Muscle layer of duodenum (tissue), 2 donors: ENCODE results near the gene POLR3G.

Experiments used
- H3K27ac ChIP-seq: one replicate; pipeline ENCODE4 v1.7.0; 2013; ENCODE audit warnings: mild to moderate bottlenecking, low read length
- H3K27me3 ChIP-seq: one replicate; pipeline ENCODE4 v1.7.0; 2013; ENCODE audit warnings: low read depth, mild to moderate bottlenecking, control low read depth, low read length
- H3K36me3 ChIP-seq, 2 donors: one replicate each; pipeline ENCODE4 v1.7.0; 2013; ENCODE audit warnings: low read length in 2 of 2, control low read depth in 1 of 2, mild to moderate bottlenecking in 1 of 2; ENCODE audit not compliant: insufficient read depth in 2 of 2, control insufficient read depth in 1 of 2
- H3K4me1 ChIP-seq, 2 donors: one replicate each; pipeline ENCODE4 v1.7.0; 2013; ENCODE audit warnings: low read length in 2 of 2, mild to moderate bottlenecking in 2 of 2, control low read depth in 1 of 2, moderate library complexity in 1 of 2; ENCODE audit not compliant: insufficient read depth in 2 of 2, control insufficient read depth in 1 of 2
- H3K4me3 ChIP-seq, 2 donors: one replicate each; pipeline ENCODE4 v1.7.0; 2013; ENCODE audit warnings: low read length in 2 of 2, low read depth in 1 of 2, mild to moderate bottlenecking in 1 of 2
- H3K9me3 ChIP-seq, 2 donors: one replicate each; pipeline ENCODE4 v1.7.0; 2013; ENCODE audit warnings: low read length in 2 of 2, control low read depth in 1 of 2, mild to moderate bottlenecking in 1 of 2; ENCODE audit not compliant: control insufficient read depth in 1 of 2
- donor health status: healthy.

Gene POLR3G

DNA sequence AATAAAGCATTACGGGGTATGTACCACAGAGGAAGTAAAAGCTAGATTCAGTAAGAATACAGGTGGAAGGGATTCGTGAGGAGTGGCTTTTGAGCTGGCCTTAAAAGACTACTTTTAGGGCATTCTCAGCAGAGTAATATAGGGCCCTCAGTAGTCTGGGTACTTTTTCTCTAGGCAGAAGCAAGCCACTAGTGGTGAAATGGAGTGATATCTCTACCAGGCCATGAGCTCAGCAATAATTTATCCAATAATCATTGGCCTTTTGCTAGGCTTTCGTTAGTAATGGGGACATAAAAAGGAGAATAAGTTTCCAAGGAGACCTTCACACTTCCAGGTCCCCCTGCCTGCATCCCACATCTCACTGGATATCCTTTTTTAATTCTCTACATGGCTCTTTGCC is 1.7 kb downstream of the POLR3G start:
- H3K36me3 ChIP-seq, result no peaks in the 10 kb centered on the region
- H3K27ac ChIP-seq, result no peak overlapping the region
- H3K9me3 ChIP-seq, result no peaks in the 10 kb centered on the region
- no peak overlapping the region for H3K4me3 ChIP-seq
- no peaks in the 10 kb centered on the region for H3K27me3 ChIP-seq
- peaks cover 3 to 11% of the 10 kb centered on the region in 2 donors for H3K4me1 ChIP-seq

GRCh38 chr5:90477073-90477472 is 2.4 kb downstream of the POLR3G start:
- H3K4me1 ChIP-seq, result peaks cover 3 to 11% of the 10 kb centered on the region in 2 donors
- H3K36me3 ChIP-seq, result no peaks in the 10 kb centered on the region
- no peaks in the 10 kb centered on the region for H3K9me3 ChIP-seq
- no peak overlapping the region for H3K4me3 ChIP-seq
- no peaks in the 10 kb centered on the region for H3K27me3 ChIP-seq
- no peak overlapping the region for H3K27ac ChIP-seq

DNA sequence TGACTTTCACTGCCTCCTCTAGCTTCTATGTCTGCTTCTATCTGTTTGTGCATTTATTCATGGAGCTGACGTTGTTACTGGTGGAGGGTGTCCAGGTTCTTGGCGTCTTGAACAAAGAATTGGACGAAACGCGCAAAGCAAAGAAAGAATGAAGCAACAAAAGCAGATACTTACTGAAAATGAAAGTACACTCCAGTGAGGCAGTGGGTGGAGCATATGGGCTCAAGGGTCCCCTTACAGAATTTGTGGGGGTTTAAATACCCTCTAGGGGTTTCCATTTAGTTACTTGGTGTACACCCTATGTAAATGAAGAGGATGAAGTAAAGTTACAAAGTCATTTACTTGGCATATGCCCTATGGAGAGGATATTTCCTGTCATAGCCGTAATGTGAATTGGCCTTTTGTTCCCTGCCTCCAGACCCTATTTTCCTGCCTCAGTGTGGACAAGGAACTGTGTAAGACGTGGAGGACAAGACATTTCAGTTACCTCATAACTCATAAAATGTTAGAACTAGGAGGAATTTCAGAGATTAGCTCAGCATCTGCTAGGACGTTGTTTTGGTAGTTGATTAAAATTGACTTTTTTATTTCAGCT is 3.1 kb downstream of the POLR3G start:
- no peak overlapping the region for H3K27ac ChIP-seq
- H3K27me3 ChIP-seq, result no peaks in the 10 kb centered on the region
- H3K4me3 ChIP-seq, result no peak overlapping the region
- no peaks in the 10 kb centered on the region for H3K9me3 ChIP-seq
- no peaks in the 10 kb centered on the region for H3K36me3 ChIP-seq
- peaks cover 3 to 7% of the 10 kb centered on the region in 2 donors for H3K4me1 ChIP-seq

DNA sequence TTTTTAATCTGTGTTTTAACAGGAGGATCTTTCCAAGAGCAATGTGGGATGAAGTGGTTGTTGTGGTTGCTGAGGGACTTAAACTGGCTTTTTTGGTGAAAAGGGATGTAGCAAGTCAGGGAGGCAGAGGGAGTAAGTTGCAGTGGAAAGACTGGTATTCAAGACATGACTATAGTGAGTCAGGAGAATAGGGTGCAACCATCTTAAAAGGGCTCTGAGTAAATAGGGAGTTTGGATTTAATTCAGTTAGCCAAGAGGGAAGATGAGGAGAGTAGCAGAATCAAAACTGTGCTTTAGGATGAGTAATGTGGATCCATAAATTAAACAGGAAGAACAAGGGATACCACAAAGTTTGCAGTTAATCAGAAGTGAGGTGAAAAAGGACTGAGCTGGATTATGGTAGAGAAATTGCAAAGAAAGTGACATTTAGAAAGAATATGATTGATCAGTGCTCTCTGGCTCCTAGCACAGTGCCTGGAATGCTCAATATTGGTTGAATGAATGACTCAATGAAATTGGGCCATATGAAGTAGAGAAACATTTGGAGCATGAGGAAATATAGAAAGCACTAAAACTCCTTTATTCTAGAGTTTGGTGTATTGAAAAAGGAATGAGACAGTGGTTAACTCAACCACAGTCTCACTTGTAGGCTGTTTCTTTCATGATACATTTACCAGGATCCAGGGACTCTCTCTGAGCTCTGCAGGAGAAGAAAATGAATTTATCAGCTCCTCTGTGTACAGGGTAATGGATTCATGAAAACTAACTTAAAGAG is 5.1 kb downstream of the POLR3G start:
- H3K27ac ChIP-seq, result no peak overlapping the region
- H3K27me3 ChIP-seq, result no peaks in the 10 kb centered on the region
- no peaks in the 10 kb centered on the region for H3K36me3 ChIP-seq
- H3K4me3 ChIP-seq, result no peak overlapping the region
- no peaks in the 10 kb centered on the region for H3K9me3 ChIP-seq
- H3K4me1 ChIP-seq, result no peaks in the 10 kb centered on the region

GRCh38 chr5:90480699-90481098 is 6.0 kb downstream of the POLR3G start:
- Histone ChIP-seq H3K4me1 (no peaks in the 10 kb centered on the region), H3K9me3 (no peaks in the 10 kb centered on the region), H3K4me3 (no peak overlapping the region), H3K27ac (no peak overlapping the region), H3K36me3 (no peaks in the 10 kb centered on the region), H3K27me3 (no peaks in the 10 kb centered on the region)

GRCh38 chr5:90483206-90483605 is 8.5 kb downstream of the POLR3G start:
- Histone ChIP-seq H3K27me3 (no peaks in the 10 kb centered on the region), H3K4me1 (no peaks in the 10 kb centered on the region), H3K27ac (no peak overlapping the region), H3K9me3 (no peaks in the 10 kb centered on the region), H3K36me3 (no peaks in the 10 kb centered on the region), H3K4me3 (no peak overlapping the region)

DNA sequence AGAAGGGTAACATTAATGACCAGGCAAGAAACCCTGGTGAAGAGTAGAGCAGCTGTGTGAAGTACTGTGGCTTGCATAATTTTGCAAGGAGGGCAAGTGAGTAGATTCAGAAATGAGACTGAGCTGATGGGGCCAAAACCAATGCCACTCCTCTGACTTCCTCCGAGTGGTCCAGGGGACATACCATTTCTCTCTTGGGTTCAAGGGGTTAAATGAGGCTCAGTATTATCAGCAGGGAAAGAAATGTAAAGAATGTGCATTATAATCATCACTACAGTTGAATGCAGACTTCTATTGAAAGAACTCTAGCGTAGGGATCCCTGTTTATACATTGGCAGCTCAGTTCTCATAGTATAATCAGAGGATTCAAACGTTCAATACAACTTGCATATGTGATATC is 9.9 kb downstream of the POLR3G start:
- H3K36me3 ChIP-seq, result no peaks in the 10 kb centered on the region
- no peaks in the 10 kb centered on the region for H3K4me1 ChIP-seq
- H3K4me3 ChIP-seq, result no peak overlapping the region
- H3K9me3 ChIP-seq, result no peaks in the 10 kb centered on the region
- no peaks in the 10 kb centered on the region for H3K27me3 ChIP-seq
- H3K27ac ChIP-seq, result no peak overlapping the region

GRCh38 chr5:90488791-90489190 is 14.1 kb downstream of the POLR3G start:
- Histone ChIP-seq H3K9me3 (no peaks in the 10 kb centered on the region), H3K4me1 (no peaks in the 10 kb centered on the region), H3K27ac (no peak overlapping the region), H3K27me3 (no peaks in the 10 kb centered on the region), H3K36me3 (no peaks in the 10 kb centered on the region), H3K4me3 (no peak overlapping the region)

DNA sequence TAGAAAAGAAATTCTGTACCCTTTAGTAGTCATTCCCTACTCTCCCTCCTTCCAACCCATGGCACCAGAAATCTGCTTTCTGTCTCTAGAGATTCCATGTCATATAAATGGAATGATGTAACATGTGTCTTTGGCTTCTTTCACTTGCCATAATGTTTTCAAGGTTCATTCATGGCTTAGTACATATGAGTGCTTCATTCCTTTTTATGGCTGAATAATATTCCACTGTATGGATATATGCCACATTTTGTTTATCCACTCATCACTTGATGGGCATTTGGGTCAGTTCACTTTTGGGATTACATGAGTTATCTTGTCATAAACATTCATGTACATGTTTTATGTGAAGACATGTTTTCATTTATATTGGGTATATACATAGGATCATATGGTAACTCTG is 19.4 kb downstream of the POLR3G start:
- no peak overlapping the region for H3K27ac ChIP-seq
- H3K4me3 ChIP-seq, result no peak overlapping the region
- no peaks in the 10 kb centered on the region for H3K4me1 ChIP-seq
- no peaks in the 10 kb centered on the region for H3K27me3 ChIP-seq
- H3K36me3 ChIP-seq, result no peaks in the 10 kb centered on the region
- H3K9me3 ChIP-seq, result no peaks in the 10 kb centered on the region

DNA sequence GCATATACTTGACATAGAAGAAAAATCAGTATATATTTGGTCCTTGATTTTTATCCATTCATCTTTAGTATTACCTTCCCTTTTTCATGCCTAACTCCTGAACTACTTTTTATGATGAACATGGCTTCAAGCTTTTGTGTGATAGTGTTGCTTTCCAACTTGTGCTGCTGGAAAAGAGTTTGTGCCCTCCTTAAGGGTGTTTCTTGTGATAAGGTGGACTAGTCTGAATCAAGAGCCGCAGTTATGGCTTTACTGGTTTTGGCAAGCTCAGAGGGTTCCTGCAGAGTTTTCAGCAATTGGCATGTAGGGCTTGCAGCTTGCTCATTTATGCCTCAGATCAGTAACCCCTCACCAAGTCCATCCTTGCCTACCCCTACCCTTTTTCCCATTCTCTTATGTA is 20.5 kb downstream of the POLR3G start:
- Histone ChIP-seq H3K4me1 (no peaks in the 10 kb centered on the region), H3K36me3 (no peaks in the 10 kb centered on the region), H3K4me3 (no peak overlapping the region), H3K27ac (no peak overlapping the region), H3K27me3 (no peaks in the 10 kb centered on the region), H3K9me3 (no peaks in the 10 kb centered on the region)

- Histone ChIP-seq H3K36me3 (no peaks in the 10 kb centered on the region), H3K4me3 (no peak overlapping the region), H3K4me1 (no peaks in the 10 kb centered on the region), H3K9me3 (no peaks in the 10 kb centered on the region), H3K27ac (no peak overlapping the region), H3K27me3 (no peaks in the 10 kb centered on the region)
Measured at GRCh38 chr5:90503596-90503995, 28.9 kb downstream of the POLR3G start.

GRCh38 chr5:90504743-90505142 is 30.1 kb downstream of the POLR3G start:
- Histone ChIP-seq H3K27ac (no peak overlapping the region), H3K36me3 (no peaks in the 10 kb centered on the region)

More at GRCh38 chr5:90504743-90505142, 30.1 kb downstream of the POLR3G start:
- no peaks in the 10 kb centered on the region for H3K4me1 ChIP-seq
- no peaks in the 10 kb centered on the region for H3K27me3 ChIP-seq
- no peaks in the 10 kb centered on the region for H3K9me3 ChIP-seq
- no peak overlapping the region for H3K4me3 ChIP-seq
